Hepatic stellate cell (primary cell): ENCODE data around the gene MAN1A2.

Source experiments
- DNase-seq: peaks from one replicate; pipeline ENCODE4 v3.0.0; 2011; ENCODE audit warnings: low spot score

MAN1A2 gene

DNA sequence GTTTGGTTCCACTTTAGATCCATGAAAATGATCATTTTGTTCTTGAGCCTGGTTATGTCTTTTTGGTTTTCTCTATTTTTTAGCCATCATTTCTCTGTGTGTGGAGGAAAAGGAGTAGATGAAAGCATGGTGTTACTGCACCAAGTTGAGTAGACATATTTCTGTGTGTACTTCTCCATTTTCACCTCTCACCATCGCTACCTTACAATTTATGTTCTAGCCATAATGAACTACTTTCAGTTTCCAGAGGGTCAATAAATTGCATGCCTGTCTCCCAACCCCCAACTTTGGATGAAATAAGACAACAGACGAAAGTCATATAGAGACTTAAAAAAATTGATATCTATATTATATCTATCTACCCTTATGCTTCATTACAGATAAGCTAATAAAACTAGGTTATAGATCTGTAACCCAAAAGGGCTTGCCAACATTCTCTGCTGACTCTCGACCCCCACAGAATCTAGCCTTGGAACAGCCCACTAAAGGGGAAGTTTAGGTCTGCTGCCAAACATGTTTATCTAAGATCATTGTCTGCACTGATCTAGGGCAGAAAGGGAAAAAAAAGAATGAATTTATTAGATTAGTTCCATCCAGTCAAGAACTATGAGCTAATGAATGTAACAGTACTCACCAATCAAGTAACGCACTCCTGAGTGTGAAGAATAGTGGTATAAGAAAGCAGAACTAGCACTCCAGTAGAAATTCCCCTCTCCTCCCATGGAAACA lies 7.5 kb upstream of the MAN1A2 start:
- DNase-seq, result no peak

DNA sequence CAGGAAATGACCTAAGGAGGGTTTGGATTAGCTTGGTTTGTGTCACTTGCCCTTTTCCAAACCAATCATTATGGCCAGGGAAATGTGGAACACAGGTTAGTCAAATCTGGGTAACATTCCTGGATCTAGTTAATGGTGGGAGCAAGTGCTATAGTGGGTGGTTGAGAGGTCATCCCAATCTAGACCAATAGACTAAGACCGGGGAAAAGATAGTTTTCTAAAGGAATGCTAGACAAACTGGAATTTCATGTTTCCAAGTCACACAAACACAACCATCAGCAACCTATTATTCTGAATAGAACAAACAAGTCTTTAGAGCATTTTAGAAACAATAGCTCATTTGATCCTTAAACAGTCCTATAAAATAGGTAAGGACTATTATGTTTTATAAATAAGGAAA lies 4.3 kb upstream of the MAN1A2 start:
- DNase-seq, result no peak

DNA sequence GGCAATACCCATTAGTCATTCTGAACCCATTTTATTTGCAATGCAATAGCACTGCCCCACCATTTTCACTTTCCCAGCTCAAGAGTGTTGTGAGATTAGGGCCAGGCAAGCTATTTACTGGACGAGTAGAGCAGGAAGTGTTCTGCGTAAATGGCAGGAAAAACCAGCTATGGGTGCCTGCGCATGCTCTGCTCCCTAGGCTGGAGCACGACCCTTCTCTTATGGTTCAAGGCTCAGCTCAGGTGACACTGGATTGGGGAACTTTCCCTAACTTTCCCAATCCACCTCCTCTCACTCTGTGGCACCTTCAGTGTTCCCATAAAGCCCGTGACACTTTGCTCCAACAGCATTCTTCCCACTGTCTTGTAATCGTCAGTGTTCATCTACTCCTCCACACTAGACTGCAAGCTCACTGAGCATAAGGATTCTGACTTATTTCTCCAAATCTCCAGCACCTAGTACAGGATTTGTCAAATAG lies 3.6 kb upstream of the MAN1A2 start:
- no peak for DNase-seq

DNA sequence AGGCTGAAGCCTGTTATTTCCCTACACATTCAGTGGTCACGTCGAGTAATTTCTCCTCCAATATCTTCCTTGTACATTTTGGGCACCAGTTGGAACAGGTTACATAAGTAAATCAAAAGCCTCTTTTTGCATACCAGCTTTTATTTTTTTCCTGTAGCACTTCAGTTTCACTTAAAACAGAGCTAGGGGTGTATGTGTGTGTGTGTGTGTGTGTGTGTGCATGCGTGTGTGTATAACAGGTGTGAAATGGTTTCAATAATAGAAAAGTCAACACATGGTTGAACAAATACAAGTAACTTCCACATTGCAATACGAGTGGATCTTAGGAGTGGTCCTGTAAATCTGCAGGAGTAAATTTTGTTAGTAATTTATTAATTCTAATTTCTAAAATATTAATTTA lies 3.0 kb upstream of the MAN1A2 start:
- no peak for DNase-seq

DNA sequence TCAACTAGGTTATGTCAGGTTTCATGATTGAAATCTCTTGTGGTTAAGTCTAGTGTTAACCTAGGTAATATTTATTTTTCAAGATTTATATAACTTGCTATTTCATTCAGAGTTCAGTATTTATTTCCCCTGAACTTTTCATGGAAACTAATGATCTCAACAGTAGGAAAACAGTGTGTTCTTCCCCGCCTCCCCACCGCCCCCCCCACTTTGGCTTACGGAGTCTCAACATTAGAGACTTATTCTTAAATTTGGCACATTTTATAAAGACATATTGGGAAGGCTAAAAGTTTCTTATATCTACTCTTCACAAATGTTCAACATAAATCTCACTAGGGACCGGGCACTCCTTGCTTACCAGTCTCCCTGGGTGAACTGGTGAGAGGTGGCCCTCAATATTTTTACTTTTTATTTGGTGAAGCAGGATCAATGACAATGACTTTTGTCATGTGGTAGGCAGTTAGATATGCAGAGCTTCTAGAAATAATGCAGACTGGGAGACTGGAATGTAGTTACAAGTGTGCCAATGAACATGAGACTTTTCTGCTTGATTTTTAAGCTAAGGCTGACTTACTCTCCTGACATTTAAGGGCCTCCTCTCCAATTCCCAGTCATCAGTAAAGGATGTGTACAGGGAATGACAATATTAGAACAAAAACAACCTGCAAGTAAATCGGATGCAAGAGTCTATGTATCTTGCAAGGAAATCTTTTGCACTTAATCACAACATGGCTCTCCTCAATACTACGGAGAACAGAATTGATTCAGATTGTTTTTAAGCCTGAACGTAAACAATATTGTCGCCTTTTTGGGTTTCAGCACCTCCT lies 1.7 kb upstream of the MAN1A2 start:
- no peak for DNase-seq

DNA sequence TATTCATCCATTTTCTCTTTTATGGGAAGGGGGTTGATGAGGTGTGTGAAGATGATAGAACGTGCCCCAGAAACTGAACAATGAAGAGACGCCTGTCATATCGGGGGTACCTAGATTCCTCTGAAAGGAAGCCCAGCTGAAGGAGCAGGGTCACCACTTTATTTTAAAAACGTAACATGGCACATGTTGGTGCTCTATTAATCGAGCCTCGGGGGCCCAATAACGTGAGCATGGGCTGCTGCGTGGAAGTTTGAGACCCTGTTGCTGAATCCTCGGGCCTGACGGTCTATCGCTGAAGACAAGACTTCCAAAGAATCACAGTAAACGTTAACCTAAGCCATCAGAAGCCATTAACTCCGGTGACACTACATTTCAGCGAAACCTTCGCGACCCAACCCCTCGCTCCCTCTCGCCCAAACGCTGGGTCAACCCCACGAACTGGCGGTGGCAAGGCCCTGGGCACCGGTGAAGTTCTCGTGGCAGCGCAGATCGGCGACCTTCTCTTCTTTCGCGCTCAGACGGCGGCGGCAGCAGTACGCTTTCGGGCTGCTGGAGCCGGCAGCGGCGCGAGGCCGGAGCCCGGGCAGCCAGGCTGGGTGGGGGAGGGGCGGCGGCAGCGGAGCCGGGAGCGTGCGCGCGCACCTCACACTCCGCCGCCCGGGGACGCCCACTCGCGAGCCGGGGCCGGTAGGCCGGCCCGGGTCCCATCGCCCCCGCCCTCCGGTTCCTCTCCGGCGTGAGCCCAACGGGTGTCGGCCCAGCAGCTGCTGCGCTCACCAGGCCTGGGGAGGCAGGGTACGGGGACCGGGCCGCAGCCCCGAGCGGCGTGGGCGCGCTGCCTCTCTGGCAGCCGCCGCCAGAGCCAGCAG lies 838 bp upstream of the MAN1A2 start:
- peak; percentile 92 for DNase-seq

DNA sequence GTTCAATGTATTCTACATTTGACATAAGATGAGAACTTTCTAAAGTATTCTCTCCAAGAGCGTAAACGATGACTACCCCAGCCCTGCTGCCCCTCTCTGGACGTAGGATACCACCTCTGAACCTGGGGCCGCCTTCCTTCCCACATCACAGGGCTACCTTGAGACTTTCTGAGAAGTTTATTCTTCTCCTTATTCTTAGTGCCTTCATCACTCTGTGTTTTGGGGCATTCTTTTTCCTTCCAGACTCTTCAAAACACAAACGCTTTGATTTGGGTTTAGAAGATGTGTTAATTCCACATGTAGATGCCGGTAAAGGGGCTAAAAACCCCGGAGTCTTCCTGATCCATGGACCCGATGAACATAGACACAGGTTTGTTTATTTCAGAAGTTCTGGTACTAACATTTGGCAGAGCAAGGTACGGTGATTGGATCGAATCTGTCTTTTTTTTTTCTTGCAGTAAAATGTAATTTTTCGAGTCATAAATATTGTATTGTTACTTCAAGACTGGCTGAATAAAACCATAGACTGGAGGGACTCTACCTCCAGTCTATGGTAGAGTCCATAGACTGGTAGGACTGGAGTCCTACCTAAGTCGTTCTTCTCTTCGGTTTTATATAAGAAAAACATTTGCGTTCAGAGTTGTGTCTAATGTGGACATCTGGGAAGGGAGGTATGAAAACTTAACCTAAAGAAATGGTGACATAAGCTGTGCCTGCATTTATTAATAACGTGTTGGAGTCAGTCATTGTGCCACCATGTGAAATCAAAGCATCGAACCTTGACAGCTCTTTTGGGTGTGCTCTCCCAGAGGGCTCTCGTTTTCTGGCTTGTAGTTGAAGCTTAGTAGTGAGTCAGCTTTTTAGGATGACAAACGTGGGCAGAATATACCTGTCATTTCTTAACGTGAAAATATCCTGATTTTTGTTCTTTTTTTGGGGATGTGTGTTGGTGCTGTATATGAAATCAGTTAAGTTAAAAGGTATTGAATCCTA lies 1.2 kb downstream of the MAN1A2 start:
- no peak for DNase-seq

DNA sequence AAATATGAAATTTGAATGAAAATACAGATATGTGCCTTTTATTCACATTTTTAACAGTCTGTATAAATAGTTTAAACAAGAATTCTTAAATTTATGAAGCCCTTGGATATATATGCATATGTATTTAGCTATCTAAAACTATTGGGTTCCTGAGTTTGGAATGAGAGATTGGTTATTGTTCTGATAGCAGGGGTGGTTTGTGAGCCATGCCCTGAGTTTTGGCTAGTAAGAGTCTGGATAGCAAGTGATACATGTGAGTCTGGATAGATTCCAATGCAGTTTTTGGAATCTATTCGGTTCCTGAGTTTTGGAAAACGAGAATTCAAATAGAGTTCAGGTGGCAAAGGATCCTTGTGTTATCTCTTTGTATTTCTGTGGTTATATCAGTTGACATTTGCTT lies 2.8 kb downstream of the MAN1A2 start:
- DNase-seq, result no peak

DNA sequence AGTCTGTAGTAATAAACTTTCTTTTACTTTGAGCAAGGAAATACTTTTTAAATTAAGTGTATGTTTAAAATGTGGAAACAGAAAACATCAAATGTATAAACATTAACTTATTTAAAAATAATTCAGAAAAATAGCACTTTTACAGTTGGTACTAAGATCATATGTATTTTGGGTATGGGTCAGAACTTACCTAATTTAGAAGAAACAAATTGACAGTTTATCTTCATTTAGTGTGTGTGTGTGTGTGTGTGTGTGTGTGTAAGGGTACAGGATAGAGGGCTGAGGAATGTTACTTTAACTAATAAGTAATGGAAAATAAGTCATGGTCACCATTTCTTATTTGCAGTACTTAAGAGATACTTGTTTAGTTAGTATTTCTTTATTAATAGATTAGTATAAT lies 3.3 kb downstream of the MAN1A2 start:
- no peak for DNase-seq

DNA sequence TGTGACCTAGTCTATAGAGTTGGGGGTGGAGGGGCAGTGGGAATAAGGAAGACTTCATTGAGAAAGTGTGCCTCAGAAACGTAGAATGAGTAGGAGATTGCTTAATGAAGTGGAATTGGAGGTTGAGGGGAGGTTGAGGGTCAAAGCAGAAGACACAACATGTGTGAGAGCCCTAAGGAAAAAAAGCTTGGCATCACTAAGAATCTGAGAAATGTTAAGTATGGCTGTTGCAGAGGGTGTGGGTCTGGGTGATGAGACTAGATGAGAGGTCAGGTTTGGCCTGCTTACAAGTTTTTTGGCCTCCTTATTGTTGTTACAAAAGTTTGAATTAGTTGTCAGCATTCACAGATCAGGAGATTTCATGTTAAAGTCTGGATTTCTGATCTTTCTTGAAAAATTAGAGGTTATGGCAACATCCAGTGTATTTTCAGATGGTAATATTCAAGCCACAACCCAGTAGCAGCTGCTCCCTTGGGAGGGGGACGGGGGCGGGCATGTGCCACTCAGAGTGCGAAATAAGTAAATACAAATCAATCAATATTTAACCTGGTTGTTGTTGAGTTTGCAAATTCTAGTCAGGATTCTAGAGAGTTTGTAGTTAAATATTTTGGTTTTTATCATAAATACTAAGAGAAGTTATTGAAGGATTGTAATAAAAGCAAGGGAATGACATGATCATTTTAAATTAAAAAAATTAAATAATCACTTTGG lies 4.3 kb downstream of the MAN1A2 start:
- no peak for DNase-seq

DNA sequence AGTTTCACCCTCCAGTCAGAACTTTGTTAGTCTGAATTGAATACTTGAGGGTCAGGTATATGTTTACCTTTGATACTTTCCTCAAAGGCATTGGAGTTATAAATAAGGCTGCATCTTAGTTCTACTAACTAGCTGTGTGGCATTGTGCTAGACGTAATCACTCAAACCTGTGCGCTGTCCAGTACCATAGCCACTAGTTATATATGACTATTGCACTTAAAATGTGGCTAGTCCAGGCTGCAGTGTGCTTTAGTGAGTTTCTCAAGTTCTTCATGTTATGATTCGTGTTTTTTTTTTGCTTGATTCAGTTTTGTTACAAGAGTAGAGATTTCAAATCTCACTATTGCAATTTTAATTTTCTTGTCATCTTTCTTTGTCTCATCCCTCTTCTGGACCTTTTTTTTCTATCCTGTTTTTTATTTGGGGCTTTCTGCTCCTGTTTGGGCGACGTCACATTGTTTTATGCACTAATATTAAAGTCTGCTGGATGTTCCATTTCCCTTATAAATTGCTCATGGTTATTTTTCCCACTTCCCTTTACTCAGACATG lies 5.7 kb downstream of the MAN1A2 start:
- no peak for DNase-seq

DNA sequence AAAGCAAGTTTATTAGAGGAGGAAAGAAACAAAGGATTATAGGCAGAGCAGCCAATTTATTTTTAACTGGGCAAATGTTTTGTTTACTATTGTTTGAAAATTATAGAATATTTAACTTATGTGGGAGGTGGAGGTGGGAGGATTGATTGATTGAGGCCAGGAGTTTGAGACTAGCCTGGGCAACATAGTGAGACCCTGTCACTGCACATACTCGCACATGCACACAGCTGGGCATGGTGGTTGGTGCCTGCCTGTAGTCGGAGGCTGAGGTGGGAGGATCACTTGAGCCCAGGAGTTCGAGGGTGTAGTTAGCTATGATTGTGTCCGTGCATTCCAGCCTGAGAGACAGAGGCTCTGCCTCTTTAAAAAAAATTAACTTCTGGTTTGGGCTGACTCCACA lies 6.7 kb downstream of the MAN1A2 start:
- no peak for DNase-seq

DNA sequence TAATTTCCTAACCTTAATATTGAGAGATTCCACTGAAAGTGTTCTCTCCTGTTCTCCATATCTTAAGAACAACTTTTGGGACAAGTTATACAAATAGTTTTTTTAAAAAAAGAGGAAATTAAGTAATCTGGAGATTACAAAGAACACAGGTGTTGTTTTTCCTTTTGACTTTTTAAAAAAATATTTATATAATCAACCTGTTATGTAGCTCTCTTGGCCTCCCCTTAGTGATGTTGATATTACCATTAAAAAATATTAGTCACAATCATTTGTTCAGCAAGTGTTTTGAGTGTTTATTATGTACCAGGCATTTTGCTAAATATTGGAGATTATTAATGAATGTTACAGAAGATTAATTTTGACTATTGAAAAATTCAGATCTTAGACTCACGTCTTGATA lies 8.1 kb downstream of the MAN1A2 start:
- no peak for DNase-seq

DNA sequence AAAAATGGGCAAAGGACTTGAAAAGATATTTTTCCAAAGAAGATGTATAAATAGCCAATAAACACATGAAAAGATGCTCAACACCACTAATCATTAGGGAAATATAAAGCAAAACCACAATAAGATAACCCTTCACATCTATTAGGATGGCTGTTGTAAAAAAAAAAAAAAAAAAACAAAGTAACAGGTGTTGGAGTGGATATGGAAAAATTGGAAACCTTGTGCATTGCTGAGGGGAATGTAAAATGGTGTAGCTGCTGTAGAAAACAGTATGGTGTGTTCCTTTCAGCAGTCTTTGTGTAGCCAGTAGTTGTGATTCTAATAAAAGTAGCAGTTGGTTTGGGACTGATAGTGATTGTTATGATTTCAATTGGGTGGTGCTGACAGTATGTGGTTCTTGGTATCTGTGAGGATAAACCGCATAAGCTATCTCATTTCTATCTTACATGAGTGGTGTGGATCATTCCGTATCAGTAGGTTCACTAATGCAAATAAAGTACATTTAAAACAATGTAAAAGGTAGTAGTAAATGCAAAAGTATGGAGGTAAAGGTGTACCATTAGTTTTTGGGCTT lies 19.9 kb downstream of the MAN1A2 start:
- DNase-seq, result no peak

DNA sequence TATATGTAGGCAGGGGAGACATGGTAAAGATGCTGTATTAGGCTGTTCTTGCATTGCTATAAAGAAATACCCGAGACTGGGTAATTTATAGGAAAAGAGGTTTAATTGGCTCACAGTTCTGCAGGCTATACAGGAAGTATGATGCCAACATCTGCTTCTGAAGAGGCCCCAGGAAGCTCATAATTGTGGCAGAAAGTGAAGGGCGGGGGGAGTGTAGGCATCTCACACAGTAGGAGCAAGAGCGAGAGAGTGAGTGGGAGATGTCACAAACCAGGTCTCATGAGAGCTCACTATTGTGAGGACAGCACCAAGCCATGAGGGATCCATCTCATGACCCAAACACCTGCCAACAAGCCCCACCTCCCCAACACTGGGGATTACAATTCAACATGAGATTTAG lies 21.1 kb downstream of the MAN1A2 start:
- DNase-seq, result no peak

DNA sequence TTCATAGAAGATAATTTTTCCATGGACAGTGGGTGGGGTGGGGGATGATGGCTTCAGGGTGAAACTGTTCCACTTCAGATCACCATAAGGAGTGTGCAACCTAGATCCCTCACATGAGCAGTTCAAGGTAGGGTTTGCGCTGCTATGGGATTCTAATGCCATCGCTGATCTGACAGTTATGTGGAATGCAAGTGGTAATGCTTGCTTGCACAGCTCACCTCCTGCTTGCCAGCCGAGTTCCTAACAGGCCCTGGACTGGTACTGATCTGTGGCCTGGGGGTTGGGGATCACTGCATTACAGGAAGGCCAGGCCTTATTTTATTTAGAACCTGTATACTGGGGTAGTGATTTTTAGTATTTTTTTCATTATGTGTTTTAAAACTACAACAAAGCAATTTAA lies 22.0 kb downstream of the MAN1A2 start:
- DNase-seq, result no peak

DNA sequence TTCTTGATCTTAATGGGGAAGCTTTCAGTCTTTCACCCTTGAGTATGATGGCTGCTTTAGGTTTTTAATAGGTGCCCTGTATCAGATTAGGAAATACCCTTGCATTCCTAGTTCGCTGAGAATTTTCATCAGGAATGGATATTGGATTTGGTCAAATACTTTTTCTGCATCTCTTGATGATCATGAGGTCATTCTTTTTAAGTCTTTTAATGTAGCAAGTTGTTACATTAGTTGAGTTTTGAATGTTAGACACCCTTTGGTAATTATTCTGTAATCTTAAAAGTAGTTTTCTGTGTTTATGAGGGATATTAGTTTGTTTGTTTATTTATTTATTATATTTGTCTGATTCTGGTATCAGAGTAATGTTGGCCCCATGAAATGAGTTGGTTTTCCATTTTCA lies 22.5 kb downstream of the MAN1A2 start:
- no peak for DNase-seq

DNA sequence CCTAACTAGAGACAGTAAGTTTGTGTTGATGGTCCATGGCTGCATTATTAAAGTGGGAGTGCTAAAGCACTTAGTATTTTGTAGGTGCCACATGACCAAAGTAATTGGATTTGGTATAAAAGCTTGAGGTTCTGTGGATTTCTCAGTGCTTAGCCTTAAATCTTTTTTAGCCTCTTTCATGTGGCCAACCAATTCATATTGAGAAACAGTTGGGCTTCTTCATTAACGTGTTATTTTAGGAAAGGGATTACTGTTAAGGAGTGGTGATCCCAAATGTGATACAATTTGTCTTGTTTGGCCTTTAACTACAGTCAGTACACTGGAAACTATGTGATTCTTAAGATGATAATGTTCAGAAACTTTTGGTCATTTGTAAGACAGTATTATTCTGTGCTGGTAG lies 25.5 kb downstream of the MAN1A2 start:
- DNase-seq, result no peak

DNA sequence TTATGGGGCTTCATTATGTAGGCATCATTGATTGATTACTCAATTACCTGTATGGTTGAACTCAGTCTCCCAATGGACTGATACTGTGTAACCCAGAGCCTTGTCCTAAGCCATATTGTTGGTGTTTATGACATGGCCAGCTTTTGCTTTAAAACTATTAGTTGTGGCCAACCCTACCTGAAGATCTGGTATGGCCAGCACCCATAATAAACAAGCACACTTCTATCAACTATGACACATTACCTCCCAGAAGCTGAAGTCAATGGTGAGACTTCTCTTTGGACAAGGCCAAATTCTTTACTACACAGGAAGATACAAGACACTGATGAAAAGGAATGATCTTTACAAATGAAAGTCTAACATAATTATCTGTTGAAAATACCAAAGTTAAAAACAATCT lies 28.8 kb downstream of the MAN1A2 start:
- DNase-seq, result no peak

DNA sequence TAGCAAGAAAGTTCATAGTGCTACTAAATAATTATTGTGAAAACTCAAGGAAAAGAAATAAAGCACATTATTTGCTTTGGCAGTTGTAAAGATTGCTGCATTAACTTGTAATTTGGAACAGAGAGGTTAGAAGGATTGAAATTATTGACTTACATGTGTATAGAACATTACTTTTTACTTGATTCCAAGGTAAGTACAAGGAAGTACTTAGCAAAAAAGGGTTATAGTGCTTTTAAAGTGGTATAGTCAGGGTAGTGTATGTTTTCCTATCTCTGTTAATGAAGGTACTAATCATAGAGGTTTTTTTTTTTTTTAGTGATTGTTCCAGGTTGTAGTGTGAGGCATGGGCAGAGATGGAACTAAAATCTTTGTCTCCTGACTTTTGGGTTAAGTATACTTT lies 29.4 kb downstream of the MAN1A2 start:
- DNase-seq, result no peak
